ENCODE measurements around the gene MAN1A1.

MAN1A1 gene

DNA sequence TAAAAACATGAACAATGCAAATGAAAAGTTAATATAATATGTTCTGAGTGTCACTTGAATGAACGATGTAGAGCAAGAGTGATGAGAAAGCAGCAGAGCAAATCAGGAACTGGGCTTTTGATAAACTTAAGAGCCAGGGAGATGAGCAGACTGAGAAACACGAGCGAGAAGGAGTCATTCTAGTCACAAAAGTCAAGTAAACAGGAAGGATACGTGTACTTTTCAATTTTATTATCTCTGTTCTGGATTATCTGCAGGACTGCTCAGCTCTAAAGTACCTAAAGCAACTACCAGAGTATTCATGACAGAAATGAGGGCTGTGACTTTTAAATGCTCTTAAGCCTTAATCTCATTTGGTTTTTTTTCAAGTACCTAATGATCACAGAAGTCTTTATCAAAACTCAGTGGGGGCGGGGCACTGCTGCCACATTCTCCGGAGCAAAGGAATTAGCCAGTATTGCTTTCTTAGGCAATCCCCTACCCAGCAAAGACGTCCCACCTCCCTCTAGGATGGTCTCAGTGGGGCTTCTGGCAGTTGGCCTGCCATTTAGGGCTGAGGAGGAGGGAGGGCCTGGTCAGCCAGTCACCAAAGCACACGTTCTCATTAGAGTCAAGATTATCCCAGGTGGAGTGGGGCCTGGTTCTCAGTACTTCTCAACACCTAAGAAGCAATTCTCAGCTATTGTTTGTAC, 8.6 kb downstream of the MAN1A1 start:
- ChIA-PET POLR2A (no interaction called here), CTCF (interaction anchor here (0.7 kb wide), 1 partner anchor 192 kb away, joined by 3 read pairs; no protein-coding TSS in a partner anchor)
- TF ChIP-seq TARDBP (IDR thresholded peaks at IDR 0.05) (no peak), PKNOX1 (IDR thresholded peaks at IDR 0.05) (no peak), ZNF384 (IDR thresholded peaks at IDR 0.05) (no peak), CTBP1 (IDR thresholded peaks at IDR 0.05; ENCODE audit: borderline replicate concordance) (no peak), BHLHE40 (IDR thresholded peaks at IDR 0.05; ENCODE audit: borderline replicate concordance) (no peak), FOXM1 (IDR thresholded peaks at IDR 0.05; ENCODE audit: borderline replicate concordance) (no peak)
- DNase-seq (ENCODE audit: extremely low spot score), result peak; percentile 15

- TF ChIP-seq SUZ12 (IDR thresholded peaks at IDR 0.05) (no peak), NFRKB (IDR thresholded peaks at IDR 0.05) (no peak), SP1 (IDR thresholded peaks at IDR 0.05) (no peak), ARNT (IDR thresholded peaks at IDR 0.05) (no peak), CTBP1 (IDR thresholded peaks at IDR 0.05; ENCODE audit: borderline replicate concordance) (no peak)
- no peak for DNase-seq (ENCODE audit: extremely low spot score)
- POLR2A ChIA-PET, result no interaction called here
- CTCF ChIA-PET, result interaction anchor here (0.7 kb wide), 1 partner anchor 191 kb away, joined by 3 read pairs; no protein-coding TSS in a partner anchor
These were observed 9.6 kb downstream of the MAN1A1 start for GRCh38 chr6:119339941-119340456.

DNA sequence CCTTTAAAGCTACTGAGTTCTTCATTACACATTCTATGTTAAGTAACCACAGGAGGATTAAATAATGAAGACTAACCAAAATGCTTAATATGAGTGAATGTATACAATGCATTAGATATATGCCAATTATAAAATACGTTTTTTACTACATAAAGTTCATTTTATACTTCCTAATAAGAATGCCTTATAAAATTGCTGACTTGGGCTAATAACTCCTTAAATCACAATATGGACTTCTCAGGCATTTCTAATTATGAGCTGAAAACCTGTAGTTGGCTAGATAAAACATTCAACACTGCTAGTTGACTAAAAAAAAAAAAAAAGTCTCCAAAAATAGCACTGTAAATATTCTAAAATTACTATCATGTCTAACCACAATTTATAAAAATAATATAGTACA, 11.8 kb downstream of the MAN1A1 start:
- POLR2A ChIA-PET, result no interaction called here
- CTCF ChIA-PET, result interaction anchor here (0.9 kb wide), 1 partner anchor 189 kb away, joined by 3 read pairs; no protein-coding TSS in a partner anchor
- no peak for DNase-seq (ENCODE audit: extremely low spot score)
- no peak for TF ChIP-seq SP1 (IDR thresholded peaks at IDR 0.05)

GRCh38 chr6:119337252-119337651, 12.3 kb downstream of the MAN1A1 start:
- TF ChIP-seq PKNOX1 (IDR thresholded peaks at IDR 0.05), result no peak
- TF ChIP-seq ZNF384 (IDR thresholded peaks at IDR 0.05), result no peak
- TF ChIP-seq TARDBP (IDR thresholded peaks at IDR 0.05), result no peak
- TF ChIP-seq FOXK2 (IDR thresholded peaks at IDR 0.05), result no peak
- TF ChIP-seq LEF1 (IDR thresholded peaks at IDR 0.05; ENCODE audit: borderline replicate concordance), result no peak
- TF ChIP-seq CTBP1 (IDR thresholded peaks at IDR 0.05; ENCODE audit: borderline replicate concordance), result no peak
- no peak for TF ChIP-seq FOXA1 (IDR thresholded peaks at IDR 0.05)
- no peak for TF ChIP-seq NFRKB (IDR thresholded peaks at IDR 0.05)
- TF ChIP-seq FOXM1 (IDR thresholded peaks at IDR 0.05; ENCODE audit: borderline replicate concordance), result no peak
- TF ChIP-seq SUZ12 (IDR thresholded peaks at IDR 0.05), result no peak
- no peak for TF ChIP-seq BHLHE40 (IDR thresholded peaks at IDR 0.05; ENCODE audit: borderline replicate concordance)
- TF ChIP-seq ELF4 (IDR thresholded peaks at IDR 0.05), result no peak
- TF ChIP-seq SP1 (IDR thresholded peaks at IDR 0.05), result no peak
- TF ChIP-seq ARNT (IDR thresholded peaks at IDR 0.05), result no peak
- no peak for TF ChIP-seq L3MBTL2 (conservative IDR thresholded peaks at IDR 0.05)
- no peak for TF ChIP-seq HDGF (IDR thresholded peaks at IDR 0.05; ENCODE audit: borderline replicate concordance)
- POLR2A ChIA-PET, result no interaction called here
- CTCF ChIA-PET, result no interaction called here
- no peak for DNase-seq (ENCODE audit: extremely low spot score)

GRCh38 chr6:119334535-119335264, 14.9 kb downstream of the MAN1A1 start:
- DNase-seq (ENCODE audit: extremely low spot score), result no peak
- ChIA-PET CTCF (interaction anchor here (0.9 kb wide), 2 partner anchors 8 to 13 kb away, joined by 3 read pairs; no protein-coding TSS in a partner anchor), POLR2A (no interaction called here)

More at GRCh38 chr6:119334535-119335264, 14.9 kb downstream of the MAN1A1 start:
- TF ChIP-seq LEF1 (IDR thresholded peaks at IDR 0.05; ENCODE audit: borderline replicate concordance) (no peak), TARDBP (IDR thresholded peaks at IDR 0.05) (no peak), L3MBTL2 (conservative IDR thresholded peaks at IDR 0.05) (no peak), ELF4 (IDR thresholded peaks at IDR 0.05) (no peak), FOXM1 (IDR thresholded peaks at IDR 0.05; ENCODE audit: borderline replicate concordance) (no peak), SP1 (IDR thresholded peaks at IDR 0.05) (no peak), ARNT (IDR thresholded peaks at IDR 0.05) (no peak), FOXK2 (IDR thresholded peaks at IDR 0.05) (no peak), ZNF384 (IDR thresholded peaks at IDR 0.05) (no peak), CTBP1 (IDR thresholded peaks at IDR 0.05; ENCODE audit: borderline replicate concordance) (no peak), PKNOX1 (IDR thresholded peaks at IDR 0.05) (no peak), NFRKB (IDR thresholded peaks at IDR 0.05) (no peak), BHLHE40 (IDR thresholded peaks at IDR 0.05; ENCODE audit: borderline replicate concordance) (no peak), HDGF (IDR thresholded peaks at IDR 0.05; ENCODE audit: borderline replicate concordance) (no peak)
